Lower leg skin (tissue), 4 donors: Measurements from ENCODE around the gene C10orf88. TPM values are rescaled to one million over a fixed set of nuclear protein-coding genes. Genes with fewer than 3 reads are reported as not detected.

ENCODE experiments used
- DNase-seq, 2 donors: peaks; one replicate each; pipeline ENCODE4 v3.0.0-alpha.2; 2019; ENCODE audit warnings: low spot score in 2 of 2
- H3K4me3 ChIP-seq: fragments of 200-600 bp; sonication (generic); 2 replicates; pipeline ENCODE4 v1.5.1; 2017; ENCODE audit warnings: mild to moderate bottlenecking, low read depth; ENCODE audit not compliant: poor library complexity, severe bottlenecking
- POLR2A ChIP-seq, 2 donors: fragments of 450-650 bp; IDR thresholded peaks; one replicate each; pipeline ENCODE4 v1.6.1; 2016 to 2017; ENCODE audit warnings: antibody characterized with exemption in 2 of 2, mild to moderate bottlenecking in 1 of 2, moderate library complexity in 1 of 2
- WGBS, 2 donors: methylation state at CpG; one replicate each; pipeline ENCODE4 v1.1.5; 2018; 5-methylcytosine and 5-hydroxymethylcytosine counted together
- intact Hi-C: fragments of 100-400 bp; cut with DNase I; formaldehyde crosslinking; loops from one replicate; pipeline ENCODE4 v1.15.0; 2023; ENCODE audit warnings: low total_unique reads
- total RNA-seq, 4 donors: library from RNA; depleted of rRNA; stranded (reverse); fragments of >200 nt; gene quantifications; one replicate each; pipeline ENCODE4 v1.1.0, GENCODE V29; 2016
- TF ChIP-seq, protein P1 (sequence below), 3 donors: fragments of 450-650 bp; IDR thresholded peaks; one replicate each; pipeline ENCODE4 v1.5.1; 2016; ENCODE audit warnings: antibody characterized with exemption in 3 of 3, mild to moderate bottlenecking in 3 of 3, moderate library complexity in 2 of 3

The C10orf88 gene
- total RNA-seq, 4 donors from 2014 or later, result 3.3 to 6.3 (median 5.2) TPM

- intact Hi-C loops, result no loop called here
- no peak for DNase-seq
- 56 to 75% methylated on average over 3 of the region's 3 CpGs for WGBS, 2 donors
- no peak overlapping the region for H3K4me3 ChIP-seq
- TF ChIP-seq, protein P1, sequence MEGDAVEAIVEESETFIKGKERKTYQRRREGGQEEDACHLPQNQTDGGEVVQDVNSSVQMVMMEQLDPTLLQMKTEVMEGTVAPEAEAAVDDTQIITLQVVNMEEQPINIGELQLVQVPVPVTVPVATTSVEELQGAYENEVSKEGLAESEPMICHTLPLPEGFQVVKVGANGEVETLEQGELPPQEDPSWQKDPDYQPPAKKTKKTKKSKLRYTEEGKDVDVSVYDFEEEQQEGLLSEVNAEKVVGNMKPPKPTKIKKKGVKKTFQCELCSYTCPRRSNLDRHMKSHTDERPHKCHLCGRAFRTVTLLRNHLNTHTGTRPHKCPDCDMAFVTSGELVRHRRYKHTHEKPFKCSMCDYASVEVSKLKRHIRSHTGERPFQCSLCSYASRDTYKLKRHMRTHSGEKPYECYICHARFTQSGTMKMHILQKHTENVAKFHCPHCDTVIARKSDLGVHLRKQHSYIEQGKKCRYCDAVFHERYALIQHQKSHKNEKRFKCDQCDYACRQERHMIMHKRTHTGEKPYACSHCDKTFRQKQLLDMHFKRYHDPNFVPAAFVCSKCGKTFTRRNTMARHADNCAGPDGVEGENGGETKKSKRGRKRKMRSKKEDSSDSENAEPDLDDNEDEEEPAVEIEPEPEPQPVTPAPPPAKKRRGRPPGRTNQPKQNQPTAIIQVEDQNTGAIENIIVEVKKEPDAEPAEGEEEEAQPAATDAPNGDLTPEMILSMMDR (IDR thresholded peaks at IDR 0.05), result no peak
- TF ChIP-seq POLR2A (IDR thresholded peaks at IDR 0.05), result no peak
Observed at GRCh38 chr10:122962405-122962804, 8.4 kb upstream of the C10orf88 start.

DNA sequence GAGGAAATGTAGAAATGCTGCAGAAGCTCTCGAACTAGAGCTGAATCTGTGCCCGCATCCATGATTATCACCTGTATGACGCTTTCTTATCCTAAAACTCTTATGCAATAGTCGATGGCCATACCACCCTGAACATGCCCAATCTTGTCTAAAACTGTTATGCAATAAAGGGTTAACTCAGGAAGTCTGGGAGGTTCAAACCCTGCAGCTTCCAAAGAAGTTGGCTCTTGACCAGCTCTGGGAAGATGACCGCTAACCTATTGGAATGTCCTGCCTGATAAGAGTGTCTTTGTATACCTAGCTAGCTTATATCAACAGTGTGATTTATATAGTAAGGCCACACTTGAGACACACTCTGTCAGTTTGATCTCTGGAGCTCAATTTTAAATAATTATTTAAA, 3.4 kb upstream of the C10orf88 start:
- no peak for DNase-seq
- no peak overlapping the region for H3K4me3 ChIP-seq
- intact Hi-C loops, result no loop called here
- WGBS, 2 donors, result 83 to 86% methylated on average over 5 of the region's 5 CpGs
- TF ChIP-seq, protein P1 (IDR thresholded peaks at IDR 0.05), result no peak
- no peak for TF ChIP-seq POLR2A (IDR thresholded peaks at IDR 0.05)

DNA sequence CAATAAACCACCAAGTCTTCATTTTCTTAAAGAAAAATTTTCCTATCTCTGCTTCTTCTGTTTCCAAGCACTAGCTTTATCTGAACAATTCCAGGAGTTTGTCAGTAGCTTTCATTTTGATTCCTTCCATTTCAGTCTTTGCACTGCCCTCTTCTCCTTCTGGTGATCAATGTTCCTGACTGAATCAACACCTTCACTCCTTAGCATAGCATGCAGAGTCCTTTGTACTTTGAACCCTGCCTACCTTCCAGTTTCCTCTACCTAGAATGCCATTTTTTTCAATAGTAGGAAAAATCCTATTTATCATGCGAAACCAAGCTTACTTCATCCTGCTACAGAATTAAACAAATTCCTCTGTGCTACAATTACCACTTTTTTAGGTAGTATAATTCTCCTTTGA, 1.9 kb upstream of the C10orf88 start:
- intact Hi-C loops, result no loop called here
- H3K4me3 ChIP-seq, result no peak overlapping the region
- DNase-seq, result no peak
- no peak for TF ChIP-seq POLR2A (IDR thresholded peaks at IDR 0.05)
- TF ChIP-seq, protein P1 (IDR thresholded peaks at IDR 0.05), result no peak
- WGBS, 2 donors, result 91 to 92% methylated on average over 1 of the region's 1 CpG

DNA sequence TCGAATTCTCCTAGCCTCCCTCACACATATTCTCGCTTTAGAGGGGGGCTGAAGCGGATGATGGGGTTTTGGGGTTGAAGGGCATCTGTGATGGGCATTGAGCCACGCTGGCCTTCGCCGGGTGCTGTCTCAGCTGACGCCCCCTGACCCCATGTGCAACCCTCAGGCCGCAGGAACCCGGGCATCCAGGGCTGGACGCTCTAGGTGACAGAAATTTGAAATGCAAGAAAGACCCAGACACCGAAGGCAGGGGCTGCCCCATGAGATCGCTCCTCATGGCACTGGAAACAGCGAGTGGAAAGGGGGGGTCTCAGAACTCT, 664 bp upstream of the C10orf88 start:
- no peak overlapping the region for H3K4me3 ChIP-seq
- no peak for DNase-seq
- TF ChIP-seq, protein P1 (IDR thresholded peaks at IDR 0.05), result no peak
- WGBS, 2 donors, result 66 to 69% methylated on average over 13 of the region's 13 CpGs
- intact Hi-C loops, result no loop called here

DNA sequence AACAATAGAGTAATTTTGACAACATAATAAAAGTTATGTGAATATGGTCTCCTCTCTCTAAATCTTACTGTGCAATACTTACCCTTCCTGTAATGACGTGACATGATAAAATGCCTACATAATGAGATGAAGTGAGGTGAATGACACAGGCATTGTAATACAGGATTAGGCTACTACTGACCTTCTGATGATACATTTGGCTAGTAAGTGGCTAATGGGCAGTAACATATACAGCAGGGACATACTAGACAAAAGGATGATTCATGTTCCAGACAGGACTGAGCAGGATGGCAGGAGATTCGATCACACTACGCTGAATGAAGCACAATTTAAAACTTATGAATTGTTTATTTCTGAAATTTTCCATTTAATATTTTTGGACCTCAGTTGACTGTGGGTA, 4.7 kb downstream of the C10orf88 start:
- 96 to 97% methylated on average over 3 of the region's 3 CpGs for WGBS, 2 donors
- no peak for DNase-seq
- intact Hi-C loops, result no loop called here
- H3K4me3 ChIP-seq, result no peak overlapping the region
- TF ChIP-seq, protein P1 (IDR thresholded peaks at IDR 0.05), result no peak
- TF ChIP-seq POLR2A (IDR thresholded peaks at IDR 0.05), result no peak

DNA sequence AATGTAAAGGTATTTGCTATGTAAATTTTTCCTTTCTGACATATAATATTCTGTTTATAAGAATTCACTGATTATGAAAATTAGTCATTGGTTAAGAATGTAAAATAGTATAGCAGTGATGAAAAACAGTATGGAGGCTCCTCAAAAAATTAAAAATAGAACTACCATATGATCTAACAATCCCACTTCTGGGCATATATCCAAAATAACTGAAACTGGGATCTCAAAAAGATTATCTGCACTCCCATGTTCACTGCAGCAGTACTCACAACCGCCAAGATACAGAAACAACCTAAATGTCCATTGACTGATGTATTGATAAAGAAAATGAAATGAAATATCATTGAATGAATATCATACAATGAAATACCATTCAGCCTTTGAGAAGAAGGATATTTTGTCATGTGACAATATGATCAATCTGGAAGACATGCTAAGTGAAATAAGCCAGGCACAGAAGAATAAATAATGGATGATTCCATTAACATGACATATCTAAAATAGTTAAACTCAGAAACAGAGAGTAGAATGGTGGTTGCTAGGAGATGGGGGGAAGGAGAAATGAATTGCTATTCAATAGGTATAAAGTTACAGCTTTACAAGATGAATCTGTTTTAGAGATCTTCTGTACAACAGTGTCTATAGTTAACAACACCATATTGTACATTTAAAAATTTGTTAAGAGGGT, 14.0 kb downstream of the C10orf88 start:
- DNase-seq, result no peak
- TF ChIP-seq POLR2A (IDR thresholded peaks at IDR 0.05), result no peak
- TF ChIP-seq, protein P1 (IDR thresholded peaks at IDR 0.05), result no peak
- 90 to 93% methylated on average over 1 of the region's 1 CpG for WGBS, 2 donors
- H3K4me3 ChIP-seq, result no peak overlapping the region
- intact Hi-C loops, result no loop called here
